CD4-positive, alpha-beta T cell (primary cell): Measurements from ENCODE around the gene CES1. TPM values are rescaled to one million over a fixed set of nuclear protein-coding genes. Genes with fewer than 3 reads are reported as not detected.
"Not testable (repeated sequence)": the region's sequence is repeated elsewhere in the genome, so short reads cannot be mapped to it uniquely, and the experiment has no call there.

Source experiments
- ATAC-seq: fragments of 200-7000 bp; cut with Tn5 transposase; one replicate; pipeline ENCODE4 v1.10.0; 2022; ENCODE audit warnings: mild to moderate bottlenecking; ENCODE audit not compliant: poor library complexity
- CTCF ChIA-PET: fragments of 350-600 bp; sonication (Branson Sonifier 250); formaldehyde crosslinking; loops from one replicate; lab custom pipeline; 2021; ENCODE audit warnings: antibody characterized with exemption, inconsistent platforms; lab: Charles Lee
- POLR2A ChIA-PET: fragments of 350-600 bp; sonication (Branson Sonifier 250); formaldehyde crosslinking; loops from one replicate; lab custom pipeline; 2021; ENCODE audit warnings: antibody characterized with exemption, inconsistent platforms; lab: Charles Lee
- DNase-seq, 14 experiments: peaks; one replicate each; pipeline ENCODE4 v3.0.0-alpha.2; 2013 to 2020; ENCODE audit warnings: mixed read lengths in 2 of 14
- H3K27ac ChIP-seq, 2 donors: one replicate each; pipeline versions ENCODE4 v1.5.1 to v1.7.0; 2013; ENCODE audit warnings: low read length in 2 of 2, low read depth in 1 of 2, mild to moderate bottlenecking in 1 of 2
- H3K27me3 ChIP-seq, 2 experiments: 1 replicate in 1 of 2; 2 replicates in 1 of 2; pipeline versions ENCODE4 v1.6.1 to v1.7.0; 2013; ENCODE audit warnings: low read length in 2 of 2, control low read depth in 1 of 2, mild to moderate bottlenecking in 1 of 2, moderate library complexity in 1 of 2; ENCODE audit not compliant: insufficient read depth in 2 of 2, control insufficient read depth in 1 of 2
- H3K36me3 ChIP-seq: one replicate; pipeline ENCODE4 v1.6.1; 2013; ENCODE audit warnings: low read length, control low read depth; ENCODE audit not compliant: insufficient read depth
- H3K4me1 ChIP-seq: one replicate; pipeline ENCODE4 v1.6.1; 2013; ENCODE audit warnings: low read length, control low read depth; ENCODE audit not compliant: insufficient read depth
- H3K4me3 ChIP-seq: one replicate; pipeline ENCODE4 v1.5.1; 2013; ENCODE audit warnings: mild to moderate bottlenecking, low read length, moderate library complexity
- H3K9me3 ChIP-seq, 2 experiments: 1 replicate in 1 of 2; 2 replicates in 1 of 2; pipeline versions ENCODE4 v1.6.1 to v1.7.0; 2013; ENCODE audit warnings: low read length in 2 of 2, mild to moderate bottlenecking in 2 of 2, control low read depth in 1 of 2, moderate library complexity in 1 of 2; ENCODE audit not compliant: control insufficient read depth in 1 of 2, insufficient read depth in 1 of 2
- H3K27ac Mint-ChIP-seq: one replicate; pipeline ENCODE4 v1.8.0; 2020; ENCODE audit warnings: mixed read lengths
- H3K27me3 Mint-ChIP-seq: one replicate; pipeline ENCODE4 v1.8.0; 2021; ENCODE audit warnings: mixed read lengths
- H3K36me3 Mint-ChIP-seq: one replicate; pipeline ENCODE4 v1.8.0; 2021; ENCODE audit warnings: low read depth, mixed read lengths
- H3K4me1 Mint-ChIP-seq: one replicate; pipeline ENCODE4 v1.8.0; 2021; ENCODE audit warnings: low read depth, mixed read lengths
- H3K4me3 Mint-ChIP-seq: one replicate; pipeline ENCODE4 v1.8.0; 2020; ENCODE audit warnings: mild to moderate bottlenecking, mixed read lengths
- H3K9me3 Mint-ChIP-seq: one replicate; pipeline ENCODE4 v1.8.0; 2020; ENCODE audit warnings: mixed read lengths
- intact Hi-C, 2 experiments: fragments of 100-400 bp; cut with DNase I in 1 of 2; cut with micrococcal nuclease in 1 of 2; formaldehyde crosslinking; loops; one replicate each; pipeline versions ENCODE4 v1.15.1 to v1.9.0; 2023 to 2025; cut with DNase I, micrococcal nuclease
- total RNA-seq, 174 experiments: library from RNA in 2 of 174; stranded (reverse) in 2 of 174; gene quantifications; one replicate each; pipeline ENCODE4 v1.2.3 and lab custom pipeline; 2021 to 2026
- TF ChIP-seq, protein P1 (sequence below): fragments of 200-600 bp; IDR thresholded peaks from one replicate; pipeline ENCODE4 v1.8.0; 2022; ENCODE audit warnings: antibody characterized with exemption, mild to moderate bottlenecking

CES1 gene
- total RNA-seq, 2 experiments from 2014 or later: 0.22 to 0.81 TPM

- Histone ChIP-seq H3K9me3 (no peaks in the 10 kb centered on the region), H3K27me3 (no peaks in the 10 kb centered on the region), H3K36me3 (no peaks in the 10 kb centered on the region), H3K27ac (no peak overlapping the region), H3K4me3 (no peak overlapping the region), H3K4me1 (no peaks in the 10 kb centered on the region)
- no peaks in the 10 kb centered on the region for H3K4me1 Mint-ChIP-seq
- ChIA-PET CTCF (no interaction called here), POLR2A (no interaction called here)
- H3K9me3 Mint-ChIP-seq: no peaks in the 10 kb centered on the region
- H3K27me3 Mint-ChIP-seq: peaks cover 28% of the 10 kb centered on the region
- no peak overlapping the region for H3K27ac Mint-ChIP-seq
- no peak overlapping the region for H3K4me3 Mint-ChIP-seq
- intact Hi-C loops: no loop called here
- ATAC-seq (no peak), DNase-seq (no peak)
- TF ChIP-seq, protein P1, sequence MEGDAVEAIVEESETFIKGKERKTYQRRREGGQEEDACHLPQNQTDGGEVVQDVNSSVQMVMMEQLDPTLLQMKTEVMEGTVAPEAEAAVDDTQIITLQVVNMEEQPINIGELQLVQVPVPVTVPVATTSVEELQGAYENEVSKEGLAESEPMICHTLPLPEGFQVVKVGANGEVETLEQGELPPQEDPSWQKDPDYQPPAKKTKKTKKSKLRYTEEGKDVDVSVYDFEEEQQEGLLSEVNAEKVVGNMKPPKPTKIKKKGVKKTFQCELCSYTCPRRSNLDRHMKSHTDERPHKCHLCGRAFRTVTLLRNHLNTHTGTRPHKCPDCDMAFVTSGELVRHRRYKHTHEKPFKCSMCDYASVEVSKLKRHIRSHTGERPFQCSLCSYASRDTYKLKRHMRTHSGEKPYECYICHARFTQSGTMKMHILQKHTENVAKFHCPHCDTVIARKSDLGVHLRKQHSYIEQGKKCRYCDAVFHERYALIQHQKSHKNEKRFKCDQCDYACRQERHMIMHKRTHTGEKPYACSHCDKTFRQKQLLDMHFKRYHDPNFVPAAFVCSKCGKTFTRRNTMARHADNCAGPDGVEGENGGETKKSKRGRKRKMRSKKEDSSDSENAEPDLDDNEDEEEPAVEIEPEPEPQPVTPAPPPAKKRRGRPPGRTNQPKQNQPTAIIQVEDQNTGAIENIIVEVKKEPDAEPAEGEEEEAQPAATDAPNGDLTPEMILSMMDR: no peak
- no peaks in the 10 kb centered on the region for H3K36me3 Mint-ChIP-seq
Observed at GRCh38 chr16:55773859-55774549, 58.9 kb downstream of the CES1 start.

GRCh38 chr16:55765161-55765560, 67.7 kb downstream of the CES1 start:
- peaks cover 0 to 5% of the 10 kb centered on the region in 2 experiments for H3K9me3 ChIP-seq
- Mint-ChIP-seq H3K27ac (no peak overlapping the region), H3K4me3 (no peak overlapping the region), H3K27me3 (peaks cover 24% of the 10 kb centered on the region), H3K36me3 (no peaks in the 10 kb centered on the region), H3K4me1 (no peaks in the 10 kb centered on the region), H3K9me3 (no peaks in the 10 kb centered on the region)
- DNase-seq (no peak), ATAC-seq (no peak)
- ChIA-PET POLR2A (no interaction called here), CTCF (no interaction called here)
- H3K4me1 ChIP-seq: no peaks in the 10 kb centered on the region
- no peaks in the 10 kb centered on the region for H3K36me3 ChIP-seq
- H3K4me3 ChIP-seq: no peak overlapping the region
- no peaks in the 10 kb centered on the region for H3K27me3 ChIP-seq
- no peak overlapping the region for H3K27ac ChIP-seq
- TF ChIP-seq, protein P1: no peak
- intact Hi-C loops: loop anchor here in 1 of 2 experiments (2.0 kb wide), 1 partner anchor 64 kb away; no protein-coding TSS in a partner anchor

DNA sequence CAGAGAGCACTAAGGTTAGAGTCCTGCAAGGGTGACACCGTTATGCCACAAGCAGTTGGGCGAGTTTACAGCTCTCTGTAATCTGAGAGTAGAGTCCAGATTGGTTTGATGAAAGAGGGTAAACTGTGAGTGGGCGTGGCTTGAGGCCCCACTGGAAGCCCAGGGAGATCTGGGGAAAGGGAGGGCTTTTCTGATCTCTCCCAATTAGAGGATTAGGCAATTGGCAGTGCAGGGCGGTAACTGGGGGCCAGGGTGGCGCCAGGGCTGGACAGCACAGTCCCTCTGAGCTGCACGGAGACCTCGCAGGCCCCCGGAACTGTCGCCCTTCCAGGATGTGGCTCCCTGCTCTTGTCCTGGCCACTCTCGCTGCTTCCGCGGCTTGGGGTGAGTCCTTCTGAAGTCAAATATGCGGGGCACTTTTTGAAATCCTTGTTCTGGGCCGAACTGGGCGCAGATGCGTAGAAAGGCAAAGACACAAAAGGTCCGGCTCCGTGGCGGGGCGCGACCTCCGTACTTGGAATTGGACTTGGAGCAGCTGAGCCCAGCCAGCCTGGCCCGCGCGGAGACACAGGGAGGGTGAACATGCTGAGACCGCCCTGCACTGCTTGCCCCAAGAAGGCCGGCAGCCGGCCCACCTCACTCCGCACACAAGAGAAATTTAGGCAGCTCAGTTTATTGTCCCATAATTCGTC, 72.4 kb downstream of the CES1 start:
- no peak overlapping the region for H3K27ac Mint-ChIP-seq
- no peak overlapping the region for H3K4me3 ChIP-seq
- H3K36me3 ChIP-seq: no peaks in the 10 kb centered on the region
- H3K27me3 Mint-ChIP-seq: peaks cover 8% of the 10 kb centered on the region
- intact Hi-C loops: no loop called here
- H3K9me3 Mint-ChIP-seq: no peaks in the 10 kb centered on the region
- no peaks in the 10 kb centered on the region for H3K27me3 ChIP-seq
- no peak overlapping the region for H3K4me3 Mint-ChIP-seq
- H3K27ac ChIP-seq: no peak overlapping the region
- ChIA-PET CTCF (no interaction called here), POLR2A (no interaction called here)
- no peaks in the 10 kb centered on the region for H3K36me3 Mint-ChIP-seq
- H3K4me1 ChIP-seq: no peaks in the 10 kb centered on the region
- DNase-seq (no peak), ATAC-seq (no peak)
- peaks cover 0 to 5% of the 10 kb centered on the region in 2 experiments for H3K9me3 ChIP-seq
- no peaks in the 10 kb centered on the region for H3K4me1 Mint-ChIP-seq
- TF ChIP-seq, protein P1: no peak

GRCh38 chr16:55759965-55760309, 73.0 kb downstream of the CES1 start:
- POLR2A ChIA-PET, H3K4me1 Mint-ChIP-seq, H3K4me1 ChIP-seq, H3K27me3 Mint-ChIP-seq, H3K9me3 ChIP-seq, H3K9me3 Mint-ChIP-seq, ATAC-seq, intact Hi-C loops, H3K36me3 ChIP-seq, H3K4me3 Mint-ChIP-seq, H3K27ac ChIP-seq, H3K4me3 ChIP-seq, DNase-seq, H3K36me3 Mint-ChIP-seq, CTCF ChIA-PET, H3K27me3 ChIP-seq, H3K27ac Mint-ChIP-seq: not testable (repeated sequence)
